GM19372 (cell line): ENCODE measurements around the gene CACNA2D2.
A peak's percentile ranks its signal among the peaks of the same experiment; 100 is the strongest.

Experiments
- ATAC-seq: cut with Tn5 transposase; IDR thresholded peaks from one replicate; pipeline ENCODE4 v1.9.1; 2021; ENCODE audit warnings: mild to moderate bottlenecking, low read depth, moderate library complexity; ENCODE audit not compliant: unreplicated experiment

Gene CACNA2D2

GRCh38 chr3:50375258-50375931 is 128.0 kb downstream of the CACNA2D2 start:
- no peak for ATAC-seq

GRCh38 chr3:50374363-50375257 is 128.8 kb downstream of the CACNA2D2 start:
- no peak for ATAC-seq

- ATAC-seq, result no peak
Measured at GRCh38 chr3:50373146-50374051, 130.0 kb downstream of the CACNA2D2 start.

GRCh38 chr3:50372349-50372748 is 131.1 kb downstream of the CACNA2D2 start:
- ATAC-seq, result no peak

- ATAC-seq, result no peak
Measured at GRCh38 chr3:50371133-50371685, 132.2 kb downstream of the CACNA2D2 start.

- ATAC-seq, result no peak
Measured at GRCh38 chr3:50370594-50370993, 132.8 kb downstream of the CACNA2D2 start.

GRCh38 chr3:50369012-50369670 is 134.3 kb downstream of the CACNA2D2 start:
- no peak for ATAC-seq

GRCh38 chr3:50365842-50366220 is 137.6 kb downstream of the CACNA2D2 start:
- ATAC-seq, result no peak

GRCh38 chr3:50365080-50365841 is 138.2 kb downstream of the CACNA2D2 start:
- ATAC-seq, result peak; percentile 88

- ATAC-seq, result no peak
Measured at GRCh38 chr3:50364573-50365079, 138.8 kb downstream of the CACNA2D2 start.

GRCh38 chr3:50359760-50360110 is 143.7 kb downstream of the CACNA2D2 start:
- ATAC-seq, result peak; percentile 17

- peak; percentile 99 for ATAC-seq
Measured at GRCh38 chr3:50358911-50359759, 144.3 kb downstream of the CACNA2D2 start, which contains the start of gene TMEM115. TSS of gene TMEM115 (minus strand) at chr3:50359521. CDS start at chr3:50359063, 458 bp downstream.

- ATAC-seq, result no peak
Measured at GRCh38 chr3:50358355-50358910, 145.0 kb downstream of the CACNA2D2 start.

- ATAC-seq, result no peak
Measured at GRCh38 chr3:50357481-50357880, 146.0 kb downstream of the CACNA2D2 start.

- ATAC-seq, result no peak
Measured at GRCh38 chr3:50356553-50356952, 146.9 kb downstream of the CACNA2D2 start.

GRCh38 chr3:50355829-50356552 is 147.4 kb downstream of the CACNA2D2 start:
- ATAC-seq, result no peak

- no peak for ATAC-seq
Measured at GRCh38 chr3:50354850-50355249, 148.6 kb downstream of the CACNA2D2 start.
